MM.1S (cell line): ENCODE results near the gene ROBO2.

ENCODE experiments used
- EZH2phosphoT487 ChIP-seq: fragments of 300-600 bp; sonication (generic); IDR thresholded peaks from 2 replicates; pipeline ENCODE4 v1.6.1; 2018; ENCODE audit warnings: antibody characterized with exemption, low read length
- TF ChIP-seq, protein P1 (sequence below): fragments of 300-600 bp; sonication (generic); IDR thresholded peaks from 2 replicates; pipeline ENCODE4 v1.5.1; 2016; ENCODE audit warnings: antibody characterized with exemption, low read length, mixed read lengths

DNA sequence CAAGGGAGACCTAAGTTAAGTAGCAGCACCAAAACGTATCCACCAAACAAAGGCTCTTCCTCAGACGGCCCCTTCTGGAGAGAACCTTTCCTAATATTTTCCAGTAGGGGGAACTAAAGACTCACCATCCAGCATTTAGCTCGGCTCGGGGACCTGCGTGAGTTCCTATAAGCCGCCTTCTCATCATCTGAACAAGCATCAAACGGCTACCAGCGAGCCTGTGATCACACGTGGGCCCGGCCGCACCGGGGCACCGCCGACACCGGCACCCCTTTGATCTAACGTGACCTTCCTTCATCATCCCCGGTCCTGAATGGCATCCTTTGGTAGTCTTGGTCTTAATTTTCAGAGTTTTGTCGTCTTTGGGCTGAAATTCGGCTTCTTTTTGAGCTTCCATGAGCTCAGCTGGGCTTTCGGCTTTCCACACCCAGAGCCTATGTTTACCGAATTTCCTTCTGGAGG, 1.4 kb upstream of the ROBO2 start:
- TF ChIP-seq, protein P1, sequence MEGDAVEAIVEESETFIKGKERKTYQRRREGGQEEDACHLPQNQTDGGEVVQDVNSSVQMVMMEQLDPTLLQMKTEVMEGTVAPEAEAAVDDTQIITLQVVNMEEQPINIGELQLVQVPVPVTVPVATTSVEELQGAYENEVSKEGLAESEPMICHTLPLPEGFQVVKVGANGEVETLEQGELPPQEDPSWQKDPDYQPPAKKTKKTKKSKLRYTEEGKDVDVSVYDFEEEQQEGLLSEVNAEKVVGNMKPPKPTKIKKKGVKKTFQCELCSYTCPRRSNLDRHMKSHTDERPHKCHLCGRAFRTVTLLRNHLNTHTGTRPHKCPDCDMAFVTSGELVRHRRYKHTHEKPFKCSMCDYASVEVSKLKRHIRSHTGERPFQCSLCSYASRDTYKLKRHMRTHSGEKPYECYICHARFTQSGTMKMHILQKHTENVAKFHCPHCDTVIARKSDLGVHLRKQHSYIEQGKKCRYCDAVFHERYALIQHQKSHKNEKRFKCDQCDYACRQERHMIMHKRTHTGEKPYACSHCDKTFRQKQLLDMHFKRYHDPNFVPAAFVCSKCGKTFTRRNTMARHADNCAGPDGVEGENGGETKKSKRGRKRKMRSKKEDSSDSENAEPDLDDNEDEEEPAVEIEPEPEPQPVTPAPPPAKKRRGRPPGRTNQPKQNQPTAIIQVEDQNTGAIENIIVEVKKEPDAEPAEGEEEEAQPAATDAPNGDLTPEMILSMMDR, result peak; percentile 49
- no peak for TF ChIP-seq EZH2phosphoT487
